Astrocyte of the spinal cord (primary cell): ENCODE measurements around the gene CSPG4.
"Not testable (repeated sequence)": the region's sequence is repeated elsewhere in the genome, so short reads cannot be mapped to it uniquely, and the experiment has no call there.

Experiments
- DNase-seq: peaks from one replicate; pipeline ENCODE4 v3.0.0; 2011; ENCODE audit warnings: low read depth, low spot score
- H3K4me3 ChIP-seq: 2 replicates; pipeline ENCODE4 v1.5.1; 2011; ENCODE audit warnings: low read depth, mild to moderate bottlenecking, low read length, moderate library complexity
- CTCF ChIP-seq: IDR thresholded peaks from 2 replicates; pipeline ENCODE4 v1.5.1; 2012; ENCODE audit warnings: low read depth, mild to moderate bottlenecking, low read length, inconsistent platforms
- in situ Hi-C: cut with HindIII; loops from 2 replicates; pipeline ENCODE4 v1.10.0; 2017; ENCODE audit warnings: low sequenced_read_pairs

Gene CSPG4

DNA sequence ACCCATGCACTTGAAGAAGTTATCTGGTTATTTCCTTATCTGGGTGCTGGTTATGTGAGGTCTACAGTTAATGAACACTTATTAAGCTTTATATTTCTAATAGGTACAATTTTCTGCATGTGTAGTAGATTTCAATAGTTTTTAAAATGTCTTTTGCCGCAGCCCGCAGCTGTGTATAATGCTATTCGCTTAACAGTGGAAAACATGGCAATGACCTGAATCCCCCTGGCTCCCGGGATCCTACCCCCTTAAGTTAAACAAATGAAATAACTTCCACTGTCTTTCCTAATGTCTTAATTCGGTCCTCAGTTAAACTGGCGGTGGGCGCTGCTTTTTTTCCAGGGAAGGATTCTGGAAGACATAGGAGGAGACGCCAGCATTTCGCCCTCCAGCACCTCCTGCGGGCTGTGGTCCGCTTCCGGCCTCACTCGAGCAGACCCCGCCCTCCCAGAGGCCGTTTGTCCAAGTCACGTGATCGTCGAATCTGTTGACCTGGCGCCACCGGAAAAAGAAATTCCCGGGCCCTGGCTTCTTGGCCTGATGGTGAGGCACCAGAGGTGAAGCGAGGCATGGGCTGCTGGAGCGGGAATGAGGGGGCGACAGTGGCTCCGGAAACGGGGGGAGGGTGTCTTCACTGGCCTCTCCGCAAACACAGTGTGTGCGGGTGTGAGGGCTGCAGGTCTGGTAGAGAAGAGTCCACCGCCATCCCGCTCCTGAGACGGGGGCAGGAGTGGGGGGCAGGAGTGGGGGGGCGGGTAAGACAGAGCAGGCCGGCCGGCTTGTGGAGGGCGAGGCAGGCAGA lies 45.6 kb upstream of the CSPG4 start:
- H3K4me3 ChIP-seq: peak overlapping the region; percentile 54
- DNase-seq: peak; percentile 77
- in situ Hi-C loops: no loop called here
- TF ChIP-seq CTCF: peak; percentile 34

DNA sequence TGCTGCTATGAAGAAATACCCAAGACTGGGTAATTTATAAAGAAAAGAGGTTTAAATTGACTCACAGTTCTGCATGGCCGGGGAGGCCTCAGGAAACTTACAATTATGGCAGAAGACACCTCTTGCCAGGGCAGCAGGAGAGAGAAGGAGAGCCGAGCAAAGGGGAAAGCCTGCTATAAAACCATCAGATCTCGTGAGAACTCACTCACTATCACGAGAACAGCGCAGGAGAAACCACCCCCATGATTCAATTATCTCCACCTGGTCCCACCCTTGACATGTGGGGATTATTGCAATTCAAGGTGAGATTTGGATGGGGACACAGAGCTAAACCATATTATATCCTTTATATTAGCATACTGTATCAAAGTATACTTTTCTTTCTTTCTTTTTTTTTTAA lies 42.2 kb upstream of the CSPG4 start:
- in situ Hi-C loops, DNase-seq, H3K4me3 ChIP-seq: not testable (repeated sequence)

GRCh38 chr15:75753145-75753544 lies 40.5 kb upstream of the CSPG4 start:
- DNase-seq: no peak
- TF ChIP-seq CTCF: no peak
- H3K4me3 ChIP-seq: no peak overlapping the region
- in situ Hi-C loops: no loop called here

- no peak for TF ChIP-seq CTCF
- H3K4me3 ChIP-seq: no peak overlapping the region
- no peak for DNase-seq
- in situ Hi-C loops: no loop called here
Measured at GRCh38 chr15:75751891-75752290, 39.2 kb upstream of the CSPG4 start.

DNA sequence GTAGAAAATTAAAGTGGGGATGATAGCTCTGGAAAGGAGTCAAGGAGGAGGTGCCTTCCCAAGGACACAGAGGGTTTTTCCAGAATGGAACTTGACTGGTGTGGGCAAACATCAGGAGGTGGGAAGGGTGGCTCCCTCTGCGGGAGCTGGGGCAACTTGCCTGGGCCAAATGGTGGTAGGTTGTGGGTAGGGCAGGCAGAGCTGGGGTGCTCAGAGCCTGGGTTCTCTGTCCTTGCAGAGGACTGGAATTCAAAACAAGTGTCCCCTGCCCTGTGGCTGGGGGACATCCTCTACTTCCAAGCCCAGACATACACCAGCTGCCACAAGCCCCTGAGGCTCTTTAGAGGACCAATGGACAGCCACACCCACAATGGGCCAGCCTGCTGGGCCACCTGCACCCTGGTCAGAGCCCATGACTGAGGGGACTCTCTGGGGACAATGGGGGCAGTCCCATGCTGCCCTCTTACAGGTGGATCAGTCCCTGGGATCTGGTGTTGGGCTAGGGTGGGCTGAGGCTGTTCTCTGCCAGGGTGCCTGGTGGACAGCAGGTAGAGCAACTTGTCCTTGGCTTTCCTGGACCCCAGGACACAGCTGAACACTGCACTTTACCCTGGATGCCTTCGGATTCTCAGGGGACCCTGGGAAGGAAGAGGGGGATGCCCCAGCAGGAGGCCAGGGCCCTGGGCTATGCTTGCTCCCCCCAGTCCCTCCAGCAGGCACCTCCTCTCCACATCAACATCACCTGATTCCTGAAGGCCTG lies 38.6 kb upstream of the CSPG4 start:
- no peak overlapping the region for H3K4me3 ChIP-seq
- DNase-seq: no peak
- TF ChIP-seq CTCF: no peak
- in situ Hi-C loops: no loop called here

DNA sequence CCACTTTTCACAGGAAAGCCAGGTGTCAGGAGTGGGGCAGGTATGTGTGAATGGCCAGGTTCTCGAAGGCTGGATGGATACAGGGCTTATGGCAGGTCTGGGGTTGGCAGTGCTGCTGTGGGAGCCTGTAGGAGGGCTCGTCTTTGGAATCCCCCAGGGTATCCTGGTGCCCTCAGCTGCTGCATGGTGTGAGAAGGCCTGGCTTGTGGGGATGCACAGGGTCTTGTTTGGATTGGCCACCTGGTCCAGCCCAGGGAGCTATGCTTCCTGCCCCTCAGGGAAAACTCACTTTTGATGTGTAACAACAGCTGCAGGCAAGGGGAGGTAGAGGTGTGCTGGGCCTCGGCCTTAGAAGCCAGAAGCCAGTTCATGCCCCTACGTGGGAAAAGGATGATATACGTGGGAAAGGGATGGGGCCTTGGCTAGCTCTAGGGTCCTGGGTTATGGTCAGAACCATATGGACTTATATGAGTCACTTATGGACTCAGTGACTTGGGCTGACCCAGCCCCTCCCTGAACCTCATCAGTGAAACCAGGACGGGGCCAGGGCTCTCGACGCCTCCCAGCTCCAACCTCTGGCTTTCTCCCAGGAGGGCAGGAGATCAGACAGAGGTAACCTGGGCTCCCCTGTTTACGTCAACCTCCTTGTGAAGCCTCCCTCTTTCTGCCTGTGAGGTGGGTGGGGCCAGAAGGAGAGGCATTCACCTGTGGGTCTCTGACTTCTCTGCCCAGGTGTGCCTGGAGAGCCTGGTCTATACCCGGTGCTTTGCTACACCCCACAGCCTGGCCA lies 37.8 kb upstream of the CSPG4 start:
- no peak overlapping the region for H3K4me3 ChIP-seq
- in situ Hi-C loops: no loop called here
- no peak for DNase-seq
- TF ChIP-seq CTCF: no peak
